GM18907 (cell line): ENCODE data around the gene ST7.
"Not testable (repeated sequence)": the region's sequence is repeated elsewhere in the genome, so short reads cannot be mapped to it uniquely, and the experiment has no call there.

ENCODE experiments used
- ATAC-seq: cut with Tn5 transposase; IDR thresholded peaks from one replicate; pipeline ENCODE4 v1.9.1; 2021; ENCODE audit warnings: mild to moderate bottlenecking, moderate library complexity; ENCODE audit not compliant: unreplicated experiment

Gene ST7, protein sequence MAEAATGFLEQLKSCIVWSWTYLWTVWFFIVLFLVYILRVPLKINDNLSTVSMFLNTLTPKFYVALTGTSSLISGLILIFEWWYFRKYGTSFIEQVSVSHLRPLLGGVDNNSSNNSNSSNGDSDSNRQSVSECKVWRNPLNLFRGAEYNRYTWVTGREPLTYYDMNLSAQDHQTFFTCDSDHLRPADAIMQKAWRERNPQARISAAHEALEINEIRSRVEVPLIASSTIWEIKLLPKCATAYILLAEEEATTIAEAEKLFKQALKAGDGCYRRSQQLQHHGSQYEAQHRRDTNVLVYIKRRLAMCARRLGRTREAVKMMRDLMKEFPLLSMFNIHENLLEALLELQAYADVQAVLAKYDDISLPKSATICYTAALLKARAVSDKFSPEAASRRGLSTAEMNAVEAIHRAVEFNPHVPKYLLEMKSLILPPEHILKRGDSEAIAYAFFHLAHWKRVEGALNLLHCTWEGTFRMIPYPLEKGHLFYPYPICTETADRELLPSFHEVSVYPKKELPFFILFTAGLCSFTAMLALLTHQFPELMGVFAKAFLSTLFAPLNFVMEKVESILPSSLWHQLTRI

DNA sequence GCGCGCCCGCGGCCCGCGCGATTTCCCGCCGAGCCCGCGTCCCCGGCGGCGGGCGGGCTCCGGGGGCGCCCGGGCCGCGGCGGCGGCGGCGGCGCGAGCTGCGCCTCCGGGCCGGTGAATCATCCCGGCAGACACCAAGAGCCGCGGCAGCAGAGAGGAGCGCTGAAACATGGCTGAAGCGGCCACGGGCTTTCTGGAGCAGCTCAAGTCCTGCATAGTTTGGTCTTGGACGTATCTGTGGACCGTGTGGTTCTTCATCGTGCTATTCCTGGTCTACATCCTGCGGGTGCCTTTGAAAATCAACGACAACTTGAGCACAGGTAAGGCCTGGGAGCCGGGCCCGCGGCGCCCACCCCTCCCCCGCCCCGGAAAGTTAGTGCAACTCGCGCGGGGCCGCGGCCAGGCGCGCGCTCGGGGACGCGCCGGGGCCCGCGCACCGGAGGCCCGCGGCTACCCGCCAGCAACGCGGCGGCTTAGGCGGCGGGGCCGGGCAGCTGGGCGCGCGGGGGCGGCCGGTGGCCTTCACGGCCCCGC lies at the start of gene ST7:
ST7 (plus strand) TSS at position 130 of the 534 bp plus-strand sequence; CDS start at position 170, 40 bp downstream.
- peak; percentile 45 for ATAC-seq

DNA sequence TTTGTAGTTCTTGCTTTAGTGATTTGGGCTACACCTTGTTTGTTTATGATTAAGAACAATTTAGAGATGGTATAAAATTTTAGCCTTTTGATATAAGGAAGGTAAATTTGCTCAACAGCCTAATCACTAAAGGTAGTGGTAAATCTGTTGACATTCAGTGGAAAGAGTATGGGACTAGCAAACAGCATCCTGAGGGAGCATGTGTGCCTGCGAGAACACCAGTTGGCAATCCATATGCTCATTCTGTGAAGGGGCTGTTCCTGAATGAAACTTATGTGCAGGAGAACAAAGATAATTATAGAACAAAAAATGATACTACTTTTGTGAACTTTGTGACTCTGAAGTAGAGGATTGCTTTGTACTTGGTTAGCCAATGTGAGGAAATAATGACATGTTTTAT lies 46.9 kb upstream of the ST7 start:
- ATAC-seq, result no peak

DNA sequence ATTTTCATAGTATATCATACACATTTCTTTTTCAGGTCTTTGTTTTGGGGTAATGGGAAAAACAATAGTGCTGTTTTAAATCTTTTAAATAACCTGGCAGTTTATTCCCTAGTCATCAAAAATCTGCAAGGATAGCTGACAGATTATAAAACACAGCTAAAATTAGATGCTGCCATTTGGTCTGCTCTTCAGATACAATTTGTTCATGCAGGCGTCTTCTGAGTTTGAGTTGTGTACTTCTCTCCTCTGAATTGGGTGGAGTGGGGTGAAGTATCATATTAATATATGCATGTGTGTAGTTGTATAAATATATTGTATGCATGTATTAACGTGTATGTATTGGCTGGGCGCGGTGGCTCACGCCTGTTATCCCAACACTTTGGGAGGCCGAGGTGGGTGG lies 42.9 kb upstream of the ST7 start:
- no peak for ATAC-seq

DNA sequence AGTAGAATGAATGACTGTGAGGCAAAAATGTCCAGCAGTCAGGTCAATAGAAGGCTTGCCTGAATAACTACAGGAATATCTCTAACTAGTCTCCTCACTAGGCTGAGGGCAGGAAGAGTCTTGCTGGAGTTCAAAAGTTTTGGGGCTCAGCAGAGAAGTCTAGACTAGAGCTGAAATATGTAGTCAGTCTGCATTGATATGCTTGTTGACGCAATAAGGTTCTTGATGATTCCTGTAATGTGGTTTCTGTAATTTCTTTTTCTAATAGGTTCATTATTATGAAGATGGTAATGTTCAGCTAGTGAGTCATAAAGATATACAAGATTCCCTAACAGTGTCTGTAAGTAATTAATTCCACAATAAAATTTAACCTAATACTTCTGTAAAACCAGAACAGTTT lies 41.5 kb upstream of the ST7 start:
- no peak for ATAC-seq

DNA sequence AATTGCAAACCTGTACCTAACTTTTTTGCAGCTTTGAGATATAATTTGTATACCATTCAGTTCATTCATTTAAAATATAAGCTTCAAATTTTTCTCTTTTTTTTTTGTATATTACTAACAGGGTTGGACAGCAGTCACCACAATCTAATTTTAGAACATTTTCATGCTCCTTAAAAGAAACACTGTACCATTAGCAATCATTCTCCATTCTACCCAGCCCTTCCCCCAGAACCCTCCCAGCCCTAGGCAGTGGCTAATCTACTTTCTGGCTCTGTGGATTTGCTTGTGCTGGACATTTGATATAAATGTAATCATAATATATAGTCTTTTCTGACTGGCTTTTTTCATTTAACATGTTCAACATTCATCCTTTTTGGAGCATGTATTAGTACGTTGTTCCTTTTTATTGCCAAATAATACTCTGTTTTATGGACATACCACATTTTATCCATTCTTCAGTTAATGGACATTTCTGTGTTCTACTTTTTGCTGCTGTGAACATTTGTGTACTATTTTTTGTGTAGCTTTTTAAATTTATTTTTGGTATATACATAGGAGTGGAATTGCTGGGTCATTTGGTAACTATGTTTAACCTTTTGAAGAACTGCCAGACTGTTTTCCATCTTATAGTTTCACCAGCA lies 40.9 kb upstream of the ST7 start:
- ATAC-seq, result no peak

DNA sequence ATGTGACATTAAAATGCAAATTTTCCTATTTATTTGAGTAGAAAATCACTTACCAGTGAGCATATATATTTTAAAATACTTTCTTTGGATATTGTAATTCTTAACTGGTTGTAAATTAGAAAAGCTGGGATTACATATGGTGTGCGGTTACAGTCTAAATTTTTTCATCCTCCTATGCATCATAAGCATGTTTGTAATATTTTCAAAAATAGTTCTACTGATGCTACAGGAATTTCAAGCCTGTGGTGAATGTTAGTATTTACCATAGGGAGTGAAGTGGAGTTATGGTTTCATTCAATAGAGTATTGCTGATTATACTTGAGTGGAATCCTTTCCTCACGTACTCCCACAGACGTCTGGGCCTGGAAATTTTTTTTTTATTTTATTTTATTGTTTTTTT lies 34.6 kb upstream of the ST7 start:
- ATAC-seq, result no peak

DNA sequence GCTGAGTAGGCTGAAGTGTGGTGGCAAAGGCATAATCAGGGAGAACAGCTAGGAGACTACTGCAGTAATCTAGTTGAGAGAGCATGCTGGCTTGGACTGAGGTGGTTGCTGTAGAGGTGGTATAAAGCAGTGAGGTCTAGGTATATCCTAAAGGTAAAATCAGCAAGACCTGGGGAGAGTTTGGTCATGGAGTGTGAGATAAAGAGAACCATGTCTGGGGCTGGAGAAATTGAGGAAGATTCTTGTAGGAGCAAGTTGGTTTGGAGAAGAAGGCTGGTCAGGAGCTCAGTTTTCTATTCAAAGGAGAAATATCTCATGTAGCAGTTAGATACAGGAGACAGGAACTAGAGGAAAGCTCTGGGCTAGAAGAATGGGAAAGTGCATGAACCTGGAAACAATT lies 32.9 kb upstream of the ST7 start:
- ATAC-seq, result no peak

DNA sequence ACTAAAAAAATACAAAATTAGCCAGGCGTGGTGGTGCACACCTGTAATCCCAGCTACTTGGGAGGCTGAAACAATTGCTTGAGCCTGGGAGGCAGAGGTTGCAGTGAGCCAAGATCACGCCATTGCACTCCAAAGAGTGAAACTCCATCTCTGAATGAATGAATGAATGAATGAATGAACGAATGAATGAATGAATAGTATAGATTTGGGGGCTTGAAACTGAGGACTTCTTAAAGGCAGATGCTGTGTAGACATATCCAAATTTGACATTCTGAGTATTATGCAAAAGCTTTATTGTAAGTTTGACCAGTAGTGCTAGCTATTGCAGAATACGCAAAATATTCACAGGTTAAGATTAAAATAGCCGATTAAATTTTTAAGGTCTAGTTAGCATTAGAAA lies 30.8 kb upstream of the ST7 start:
- ATAC-seq, result no peak

DNA sequence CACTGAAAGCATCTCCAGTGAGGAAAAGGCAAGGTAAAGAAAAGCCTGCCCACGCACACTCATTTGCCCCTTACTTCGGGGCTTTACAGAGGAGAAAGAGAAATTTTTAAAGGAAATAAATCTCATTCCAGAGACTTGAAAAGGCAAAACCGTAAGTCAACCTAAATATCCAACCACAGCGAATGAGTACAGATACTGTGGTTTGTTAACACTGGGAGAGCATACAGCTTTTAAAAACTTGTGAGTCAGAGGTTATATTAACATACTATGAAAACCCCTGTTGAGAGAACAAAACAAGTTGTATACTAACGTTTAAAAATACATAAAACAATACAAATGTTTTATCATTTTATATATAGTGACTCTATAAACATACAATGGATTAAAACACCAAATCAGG lies 28.6 kb upstream of the ST7 start:
- ATAC-seq, result no peak

DNA sequence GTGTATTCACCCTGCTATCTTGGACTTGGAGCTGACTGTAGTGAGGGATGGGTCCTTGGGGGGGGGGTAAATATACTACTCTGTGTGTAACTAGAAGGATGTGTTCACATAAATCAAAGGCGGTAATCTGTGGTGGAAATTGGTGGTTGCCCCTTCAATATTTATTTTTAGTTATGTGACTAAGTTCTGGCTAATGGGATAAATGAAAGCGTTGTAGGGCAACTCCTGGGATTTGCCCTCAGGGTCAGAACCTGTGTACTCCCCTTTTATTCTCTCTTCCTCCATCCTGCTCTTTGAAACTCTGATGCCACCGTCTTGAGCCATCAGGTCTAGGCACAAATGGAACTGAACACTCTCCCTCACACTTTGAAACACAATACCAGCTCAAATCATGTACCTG lies 24.3 kb upstream of the ST7 start:
- no peak for ATAC-seq

DNA sequence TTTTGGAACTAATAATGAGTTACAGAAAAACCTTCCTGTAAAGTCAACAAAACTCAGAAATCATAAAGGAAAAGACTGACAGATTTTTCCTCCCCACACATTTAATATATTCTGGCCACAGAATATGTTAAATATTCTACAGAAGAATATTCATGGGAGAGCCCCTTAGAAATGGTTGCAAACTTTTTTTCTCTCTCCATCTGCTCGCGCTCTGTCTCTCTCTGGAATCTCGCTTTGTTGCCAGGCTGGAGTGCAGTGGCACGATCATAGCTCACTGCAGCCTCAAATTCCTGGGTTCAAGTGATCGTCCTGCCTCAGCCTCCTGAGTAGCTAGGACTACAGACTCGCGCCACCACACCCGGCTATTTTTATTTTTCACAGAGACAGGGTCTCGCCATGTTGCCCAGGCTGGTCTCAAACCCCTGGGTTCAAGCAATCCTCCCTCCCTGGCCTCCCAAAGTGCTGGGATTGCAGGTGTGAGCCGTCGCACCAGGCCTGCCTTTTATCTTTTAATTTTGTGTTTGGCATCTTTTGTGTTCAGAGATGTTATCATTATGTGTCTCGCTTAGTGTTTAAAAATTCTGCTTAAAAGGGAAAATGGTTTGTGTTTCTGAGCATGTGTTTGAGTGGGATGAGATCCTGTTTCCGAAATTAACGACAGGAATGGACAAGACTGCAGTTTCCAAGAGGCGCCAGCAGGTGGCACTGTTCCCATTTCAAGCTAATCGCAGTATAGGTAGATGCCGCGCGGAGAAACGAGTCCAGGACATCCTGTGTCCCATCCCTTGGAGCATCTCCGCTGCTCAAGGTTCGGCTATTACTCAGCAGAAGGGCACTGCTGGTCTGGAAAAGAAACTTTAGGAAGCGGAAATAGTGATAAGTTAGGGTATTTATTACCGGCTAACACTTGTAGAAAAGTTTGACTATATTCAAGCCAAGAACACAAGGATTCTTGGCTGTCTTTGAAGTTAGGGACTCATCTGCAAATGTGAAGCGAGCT lies 23.1 kb upstream of the ST7 start:
- peak; percentile 90 for ATAC-seq

DNA sequence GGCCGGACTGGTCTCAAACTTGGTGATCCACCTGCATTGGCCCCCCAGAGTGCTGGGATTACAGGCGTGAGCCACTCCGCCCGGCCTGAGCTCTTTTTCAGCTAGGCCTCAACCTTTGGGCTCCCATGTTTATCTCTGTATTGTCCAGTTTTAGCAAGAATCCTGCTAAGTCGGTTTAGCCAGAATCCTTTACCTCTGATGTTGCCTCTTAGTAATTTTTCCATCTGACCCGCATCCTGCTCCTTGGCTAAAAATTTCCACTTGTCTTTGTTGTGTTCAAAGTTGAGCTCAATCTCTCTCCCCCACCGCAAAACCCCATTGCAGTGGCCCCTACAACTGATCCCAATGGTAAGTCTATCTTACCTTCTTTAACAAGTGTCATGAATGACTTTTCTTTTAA lies 20.7 kb upstream of the ST7 start:
- ATAC-seq, result no peak

DNA sequence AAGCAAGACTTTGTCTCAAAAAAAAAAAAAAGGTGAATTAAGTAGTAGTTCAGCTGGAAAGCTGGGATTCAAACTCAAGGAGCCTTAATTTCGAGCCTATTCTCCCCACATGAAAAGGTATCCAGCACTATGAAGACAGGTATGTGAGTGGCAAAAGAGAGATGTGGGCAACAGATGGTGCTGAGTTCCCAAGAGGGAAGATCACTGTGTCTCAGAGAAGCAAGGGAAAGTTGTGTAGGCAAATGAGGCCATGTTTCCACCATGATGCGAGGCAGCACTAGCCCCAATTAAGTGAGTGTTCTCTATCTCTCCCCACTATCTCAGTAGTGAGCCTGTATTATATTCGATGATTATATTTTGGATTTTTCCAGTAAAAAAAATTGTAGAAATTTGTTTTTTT lies 19.8 kb upstream of the ST7 start:
- no peak for ATAC-seq

DNA sequence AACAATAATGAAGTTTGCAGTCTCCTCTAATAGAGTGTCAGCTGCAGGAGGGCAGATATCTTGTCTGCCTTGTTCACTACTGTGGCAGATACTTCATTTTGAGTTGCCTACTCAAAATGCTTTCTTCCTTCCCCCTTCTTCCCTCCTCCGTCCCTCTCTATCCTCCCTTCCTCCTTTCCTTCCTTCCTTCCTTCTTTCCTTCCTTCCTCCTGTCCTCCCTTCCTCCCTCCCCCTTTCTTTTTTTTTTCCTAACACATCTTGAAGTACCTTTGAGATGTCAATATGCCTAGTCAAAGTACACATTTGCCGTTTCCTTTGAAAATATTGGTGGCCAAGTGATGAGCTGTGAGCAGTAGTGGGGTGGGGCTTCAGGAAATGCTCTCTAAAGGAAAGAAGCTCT lies 18.7 kb upstream of the ST7 start:
- no peak for ATAC-seq

DNA sequence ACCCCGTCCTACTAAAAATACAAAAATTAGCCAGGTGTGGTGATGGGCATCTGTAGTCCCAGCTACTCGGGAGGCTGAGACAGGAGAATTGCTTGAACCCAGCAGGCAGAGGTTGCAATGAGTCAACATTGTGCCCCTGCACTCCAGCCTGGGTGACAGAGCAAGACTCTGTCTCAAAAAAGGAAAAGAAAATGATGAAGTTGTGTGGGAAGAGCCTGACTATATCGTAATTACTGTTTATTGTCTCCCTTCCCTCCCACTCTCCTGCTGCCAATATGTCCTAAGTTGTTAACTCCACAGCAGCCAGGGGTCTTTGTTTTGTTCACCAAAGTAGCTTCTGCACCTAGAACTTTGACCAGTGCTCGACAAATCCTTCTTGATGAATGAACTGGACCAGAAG lies 16.5 kb upstream of the ST7 start:
- not testable (repeated sequence) for ATAC-seq

DNA sequence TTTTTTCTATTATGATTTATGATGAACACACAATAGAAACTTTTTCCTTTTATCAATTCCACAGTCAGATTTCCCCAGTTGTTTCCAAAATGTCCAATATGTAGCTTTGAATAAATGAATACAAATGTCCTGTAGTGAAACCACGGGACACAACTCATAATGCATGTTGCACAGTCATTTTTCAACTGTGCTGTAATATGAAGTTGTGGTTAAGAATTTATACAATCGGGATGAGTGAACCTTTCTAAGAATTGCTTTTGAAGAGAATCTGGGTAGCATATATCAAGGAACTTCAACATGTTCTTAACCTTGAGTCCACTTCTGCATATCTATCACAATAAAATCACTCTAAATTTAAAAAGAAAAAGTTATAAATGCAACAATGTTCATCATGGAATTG lies 14.6 kb upstream of the ST7 start:
- ATAC-seq, result no peak

DNA sequence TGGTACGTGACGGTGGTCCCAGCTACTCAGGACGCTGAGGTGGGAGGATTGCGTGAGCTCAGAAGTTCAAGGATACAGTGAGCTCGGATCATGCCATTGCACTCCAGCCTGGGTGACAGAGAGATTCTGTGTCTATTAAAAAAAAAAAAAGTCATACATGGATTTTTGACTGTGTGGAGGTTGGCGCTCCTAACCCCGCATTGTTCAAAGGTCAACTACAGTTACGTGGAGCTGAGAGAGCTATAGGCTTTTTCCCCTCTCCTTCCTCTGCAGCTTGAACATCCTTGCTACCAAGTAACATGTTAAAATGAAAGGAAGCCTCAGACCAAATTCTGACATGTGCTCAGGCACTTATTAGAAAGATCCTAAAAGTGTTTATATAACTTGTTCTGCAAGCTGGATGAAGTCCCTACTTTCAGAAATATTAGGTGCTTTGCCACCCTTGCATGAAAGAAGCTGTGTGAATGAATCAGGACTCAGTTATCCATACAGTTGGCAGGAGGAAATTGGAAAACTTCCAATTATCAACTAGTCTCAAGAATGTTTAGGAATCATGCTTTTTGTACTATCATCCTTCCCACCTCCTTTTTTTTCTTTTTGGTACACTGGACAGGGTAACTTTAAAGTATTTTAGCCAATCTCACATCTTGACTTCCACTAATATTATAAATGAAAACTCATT lies 12.5 kb upstream of the ST7 start:
- ATAC-seq, result no peak

DNA sequence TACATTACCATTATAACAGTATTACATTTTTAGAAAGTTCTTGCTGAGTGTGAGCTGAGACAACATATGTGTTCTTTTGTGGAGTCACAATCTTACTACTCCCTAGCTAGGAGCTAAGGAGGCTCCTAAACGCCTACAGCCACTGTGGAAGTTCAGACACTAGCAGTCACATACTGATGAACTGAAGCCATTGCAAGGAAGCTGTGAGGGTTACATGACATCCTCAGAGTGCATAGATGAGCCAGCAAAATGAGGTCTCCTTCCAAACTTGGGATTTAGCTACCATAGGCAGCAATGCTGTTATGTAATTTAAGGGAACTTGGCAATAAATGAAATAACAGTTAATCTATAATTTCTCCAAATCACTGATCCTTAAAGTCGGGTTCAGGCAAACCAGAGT lies 10.8 kb upstream of the ST7 start:
- ATAC-seq, result no peak

DNA sequence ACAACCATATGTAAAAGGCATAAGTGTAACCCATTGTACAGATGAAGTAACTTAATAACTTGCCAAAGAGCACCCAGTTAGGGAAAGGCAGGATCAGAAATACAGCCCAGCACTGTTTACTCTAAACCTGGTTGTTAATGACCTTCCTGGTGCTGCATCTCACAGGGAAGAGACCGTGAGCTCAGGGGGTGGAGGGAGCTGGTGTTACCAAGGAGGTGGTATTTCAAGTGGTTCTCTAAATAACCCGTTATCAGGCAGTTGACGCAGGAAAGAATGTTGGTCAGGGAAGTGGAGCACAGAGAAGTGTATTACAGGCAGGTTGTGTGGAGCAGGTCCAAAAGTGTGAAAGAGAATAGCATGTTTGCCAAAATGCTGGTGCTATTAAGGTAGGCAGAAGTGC lies 4.4 kb upstream of the ST7 start:
- ATAC-seq, result no peak
